GM18909 (cell line): ENCODE data around the gene TNRC6B.
"Not testable (repeated sequence)": the region's sequence is repeated elsewhere in the genome, so short reads cannot be mapped to it uniquely, and the experiment has no call there.

Experiments
- ATAC-seq: cut with Tn5 transposase; IDR thresholded peaks from one replicate; pipeline ENCODE4 v1.9.1; 2021; ENCODE audit warnings: mild to moderate bottlenecking; ENCODE audit not compliant: unreplicated experiment, poor library complexity

TNRC6B gene

DNA sequence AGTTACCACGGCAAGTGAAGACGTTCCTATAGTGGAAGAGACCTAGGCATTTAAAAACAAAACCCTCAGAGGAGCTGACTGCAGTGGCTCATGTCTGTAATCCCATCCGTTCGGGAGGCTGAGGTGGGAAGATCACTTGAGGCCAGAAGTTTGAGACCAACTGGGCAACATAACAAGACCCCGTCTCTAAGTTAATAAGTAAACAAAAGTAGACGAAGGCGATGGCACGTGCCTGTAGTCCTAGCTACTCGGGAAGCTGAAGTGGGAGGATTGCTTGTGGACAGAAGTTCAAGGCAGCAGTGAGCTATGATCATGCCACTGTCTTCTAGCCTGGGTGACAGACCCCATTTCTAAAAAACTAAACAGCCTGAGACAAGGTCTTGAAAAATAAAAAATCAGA lies 164.8 kb downstream of the TNRC6B start:
- no peak for ATAC-seq

DNA sequence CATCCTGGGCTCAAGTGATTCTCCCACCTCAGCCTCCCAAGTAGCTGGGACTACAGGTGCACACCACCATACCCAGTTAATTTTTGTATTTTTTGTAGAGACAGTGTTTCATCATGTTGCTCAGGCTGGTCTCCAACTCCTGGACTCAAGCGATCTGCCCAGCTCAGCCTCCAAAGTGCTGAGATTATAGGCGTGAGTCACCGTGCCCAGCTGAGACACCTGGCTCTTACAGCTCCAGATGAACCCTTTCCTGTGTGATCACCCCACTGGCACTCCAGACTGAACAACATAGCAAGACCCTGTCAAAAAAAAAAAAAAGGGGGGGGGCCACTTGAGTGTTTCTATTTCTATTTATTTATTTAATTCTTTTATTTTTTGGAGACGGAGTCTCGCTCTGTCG lies 167.5 kb downstream of the TNRC6B start:
- no peak for ATAC-seq

DNA sequence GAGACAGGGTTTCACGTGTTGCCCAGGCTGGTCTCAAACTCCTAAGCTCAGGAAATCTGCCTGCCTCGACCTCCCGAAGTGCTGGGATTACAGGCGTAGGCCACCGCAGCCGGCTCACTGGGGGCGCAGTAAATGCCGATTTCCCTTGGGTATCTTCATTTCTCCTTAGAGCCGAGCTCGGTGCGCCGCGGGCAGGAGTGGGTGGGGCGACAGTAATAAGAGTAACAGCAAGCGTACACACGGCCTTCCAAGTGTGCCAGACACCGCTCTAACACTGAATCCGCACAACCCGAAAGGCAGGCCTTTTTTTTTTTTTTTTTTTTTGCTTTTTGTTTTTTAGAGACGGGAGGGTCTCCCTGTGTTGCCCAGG lies 168.1 kb downstream of the TNRC6B start:
- peak; percentile 31 for ATAC-seq

DNA sequence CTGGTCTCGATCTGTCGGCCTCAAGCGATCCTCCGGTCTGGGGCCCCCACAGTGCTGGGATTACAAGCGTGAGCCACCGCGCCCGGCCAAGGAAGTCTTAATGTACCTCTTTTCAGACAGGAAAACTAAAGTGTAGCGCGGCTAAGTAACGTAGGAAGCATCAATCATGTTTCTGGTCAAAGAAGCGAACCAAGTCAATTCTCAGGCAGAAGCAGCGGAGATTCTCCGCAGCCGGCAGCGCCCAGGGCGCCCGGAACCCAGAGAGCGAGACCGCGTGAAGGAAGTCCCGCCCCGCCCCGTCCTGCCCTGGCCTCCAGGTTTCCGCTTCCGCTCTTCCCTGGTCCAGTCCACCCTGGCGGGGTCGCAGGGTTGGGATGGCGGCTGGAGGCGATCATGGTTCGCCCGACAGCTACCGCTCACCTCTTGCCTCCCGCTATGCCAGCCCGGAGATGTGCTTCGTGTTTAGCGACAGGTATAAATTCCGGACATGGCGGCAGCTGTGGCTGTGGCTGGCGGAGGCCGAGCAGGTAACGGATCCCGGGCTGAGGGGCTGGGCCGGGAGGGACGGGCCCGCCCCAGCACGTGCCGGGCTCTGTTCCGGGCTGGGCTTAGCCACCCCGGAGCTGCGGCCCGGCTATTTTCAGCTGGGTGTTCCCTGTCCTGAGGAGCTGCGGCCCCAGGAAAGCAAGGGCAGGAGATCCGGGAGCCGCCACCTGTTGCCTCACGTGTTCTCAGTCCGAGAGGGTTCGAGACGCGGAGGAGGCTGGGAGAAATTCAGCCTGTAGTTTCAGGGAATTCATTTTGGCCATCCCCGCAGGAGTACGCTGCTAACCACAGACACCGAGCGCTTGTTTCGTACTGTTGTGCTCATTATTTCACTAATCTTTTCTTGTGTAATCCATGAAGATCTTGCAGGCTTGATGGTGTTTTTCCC lies 168.7 kb downstream of the TNRC6B start, which contains the start of gene ADSL:
Gene ADSL (plus strand): TSS at position 316 of the 934 bp plus-strand sequence. CDS start 59 bp downstream, at position 375.
- ATAC-seq, result peak; percentile 72

DNA sequence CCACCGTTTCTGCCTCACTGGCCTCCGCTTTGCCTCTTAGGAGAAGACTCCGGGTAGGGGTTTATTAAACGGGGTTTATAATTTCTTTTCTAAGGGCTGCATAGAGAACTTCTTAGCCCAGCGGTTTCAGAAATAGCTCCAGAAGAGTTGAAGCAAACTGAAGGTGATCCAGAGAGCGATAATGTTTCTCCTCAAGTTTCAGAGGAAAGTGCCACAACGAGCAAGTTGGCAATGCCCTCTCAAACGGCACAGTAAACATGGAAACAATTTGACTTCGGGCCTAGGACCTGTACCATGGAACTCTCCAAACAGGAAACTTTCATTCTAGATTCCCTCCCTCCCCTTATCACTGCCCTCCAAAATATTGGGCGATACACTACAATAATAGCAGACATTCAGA lies 169.6 kb downstream of the TNRC6B start:
- ATAC-seq, result no peak

DNA sequence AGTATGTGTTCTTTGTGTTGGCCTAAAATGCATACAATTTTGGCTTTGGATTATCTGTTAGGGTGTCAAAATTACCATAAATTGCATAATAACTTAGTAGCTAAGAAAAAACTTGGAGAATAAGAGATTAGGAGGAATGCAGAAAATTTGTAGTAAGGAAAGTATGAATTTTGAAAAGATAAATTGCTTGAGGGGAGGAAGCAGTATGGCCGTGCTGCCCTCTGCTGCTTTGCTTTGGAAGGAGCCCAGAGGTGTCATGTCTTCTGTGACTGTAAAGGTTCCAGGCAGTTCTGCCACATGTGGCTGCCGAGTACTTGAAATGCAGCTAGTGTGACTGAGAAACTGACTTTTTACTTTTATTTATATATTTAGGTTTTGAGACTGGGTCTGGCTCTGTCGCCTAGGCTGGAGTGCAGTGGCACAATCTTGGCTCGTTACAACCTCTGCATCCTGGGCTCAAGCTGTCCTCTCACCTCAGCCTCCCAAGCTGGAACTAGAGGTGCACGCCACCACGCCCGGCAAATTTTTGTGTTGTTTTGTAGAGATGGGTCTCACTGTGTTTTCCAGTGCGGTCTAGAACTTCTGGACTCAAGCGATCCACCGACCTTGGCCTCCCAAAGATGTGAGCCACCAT lies 170.4 kb downstream of the TNRC6B start:
- no peak for ATAC-seq

DNA sequence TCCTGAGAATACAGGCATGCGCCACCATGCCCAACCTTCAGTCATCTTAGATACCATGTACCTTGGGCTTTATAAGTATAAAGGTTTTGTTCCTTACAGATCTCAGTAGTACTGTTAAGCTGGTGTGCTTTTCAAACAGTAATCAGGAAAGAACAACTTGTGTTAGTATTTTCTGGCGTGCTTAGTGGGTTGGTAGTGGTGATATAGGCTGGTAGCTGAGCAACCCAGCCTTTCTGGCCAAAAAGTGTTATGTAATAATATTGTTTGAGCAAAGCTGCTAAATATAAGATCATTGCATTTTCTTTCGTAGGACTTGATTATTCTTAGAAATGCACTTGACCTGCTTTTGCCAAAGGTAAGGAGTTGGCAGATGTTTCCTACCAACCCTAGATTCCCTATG lies 175.0 kb downstream of the TNRC6B start:
- ATAC-seq, result no peak

DNA sequence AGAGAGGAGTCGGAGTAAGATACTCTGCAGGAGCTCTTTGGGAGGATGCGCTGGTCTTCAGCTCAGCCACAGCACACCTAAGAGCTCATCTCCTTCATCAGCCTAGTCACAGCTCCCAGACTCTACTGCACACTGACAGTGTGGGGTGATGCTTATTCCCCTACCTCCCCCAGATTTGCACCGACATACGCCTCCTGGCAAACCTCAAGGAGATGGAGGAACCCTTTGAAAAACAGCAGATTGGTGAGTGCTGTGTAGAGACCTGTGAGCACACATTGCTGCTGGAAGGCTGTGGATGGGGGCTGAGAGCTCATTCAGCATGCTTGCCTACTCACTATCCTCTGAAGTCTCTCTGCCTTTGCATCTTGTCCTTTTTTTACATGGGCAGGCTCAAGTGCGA lies 183.4 kb downstream of the TNRC6B start:
- ATAC-seq, result no peak

DNA sequence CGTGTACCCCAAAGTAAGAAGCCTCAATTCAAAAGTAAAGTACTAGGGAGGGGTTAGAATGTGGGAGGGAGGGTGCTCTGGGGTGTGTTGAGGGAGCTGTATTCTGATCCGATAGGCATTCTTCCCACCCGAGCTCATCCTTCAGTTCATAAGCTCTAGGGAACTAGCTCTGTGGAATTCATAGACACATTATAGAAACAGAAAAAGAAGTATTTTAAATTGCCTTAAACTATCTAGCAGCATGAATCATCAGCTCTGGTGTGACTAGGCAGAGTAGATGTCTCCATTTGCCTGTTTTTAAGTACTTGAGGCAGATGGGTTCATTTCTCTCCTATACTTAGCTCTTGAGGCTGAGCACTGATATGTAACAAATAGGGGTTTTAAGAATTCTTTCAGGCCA lies 185.3 kb downstream of the TNRC6B start:
- ATAC-seq, result no peak

DNA sequence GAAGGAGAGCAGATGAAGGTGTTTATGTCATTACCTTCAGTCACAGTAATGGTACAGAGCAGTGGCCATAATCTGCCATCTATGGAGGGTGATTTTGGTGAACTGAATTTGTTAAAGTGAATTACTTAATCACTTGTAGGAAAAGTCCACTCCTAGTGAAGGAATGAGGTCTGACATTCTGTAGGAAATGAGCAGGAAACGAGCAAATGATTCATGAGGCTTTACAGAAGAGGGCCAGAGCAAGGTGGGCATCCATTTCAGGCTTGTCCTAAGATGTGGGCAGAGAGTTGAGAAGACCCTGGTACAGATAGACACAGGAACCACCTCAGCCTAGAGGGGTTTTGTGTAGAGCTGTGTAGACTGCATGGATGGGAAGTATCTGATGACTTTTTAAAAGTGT lies 186.7 kb downstream of the TNRC6B start:
- ATAC-seq, result no peak

DNA sequence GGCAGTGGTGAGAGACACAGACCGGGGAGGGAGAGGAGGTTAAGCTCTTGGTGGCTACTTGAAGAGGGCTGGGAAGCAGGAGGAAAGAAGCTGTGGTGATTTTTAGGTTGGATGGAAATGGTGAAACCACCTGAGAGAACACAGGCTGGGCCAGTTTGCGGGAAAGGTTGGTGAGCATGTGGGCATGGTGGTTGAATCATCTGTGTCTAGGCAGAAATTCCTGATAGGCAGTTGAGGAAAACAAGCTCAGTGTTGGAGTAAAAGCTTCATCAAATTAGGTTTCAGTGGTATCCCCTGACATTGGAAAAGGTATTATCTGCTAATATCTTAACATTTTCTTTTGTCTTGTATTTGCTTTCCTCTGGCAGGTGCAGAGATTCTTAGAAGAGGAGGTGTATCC lies 188.3 kb downstream of the TNRC6B start:
- no peak for ATAC-seq

DNA sequence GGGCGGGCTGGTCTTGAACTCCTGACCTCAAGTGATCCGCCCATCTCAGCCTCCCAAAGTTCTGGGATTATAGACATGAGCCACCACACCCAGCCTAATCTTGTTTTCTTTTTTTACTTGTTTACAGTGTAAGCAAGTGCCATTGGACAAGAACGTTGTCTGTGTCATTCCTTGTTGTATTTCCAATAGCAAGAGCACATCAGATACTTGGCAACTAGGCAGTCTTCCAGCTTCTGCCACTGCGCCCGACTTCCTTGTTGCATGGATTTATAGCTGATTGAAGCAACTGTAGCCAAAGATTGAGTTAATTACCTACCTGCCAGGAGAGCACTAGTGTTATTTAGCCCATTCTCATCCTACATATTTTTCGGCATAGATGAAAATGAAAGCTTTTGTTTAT lies 189.6 kb downstream of the TNRC6B start:
- ATAC-seq, result no peak

DNA sequence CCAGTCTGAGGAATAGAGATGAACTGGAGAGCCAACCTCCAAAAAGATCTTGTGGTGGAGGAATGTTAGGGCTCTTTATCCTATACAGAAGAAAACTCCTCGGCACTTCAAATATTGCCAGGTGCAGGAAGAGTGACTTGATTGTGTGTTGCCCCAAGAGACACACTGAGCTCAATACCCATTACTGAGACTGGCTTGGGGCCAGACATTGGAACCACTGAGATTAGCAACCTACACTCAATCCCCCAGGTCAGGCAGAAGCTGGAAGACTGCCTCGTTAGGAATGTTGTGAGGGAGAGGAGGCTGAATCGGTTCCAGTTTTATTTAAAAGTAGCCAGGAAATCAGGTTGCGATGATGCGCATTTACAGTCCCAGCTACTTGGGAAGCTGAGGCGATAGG lies 190.3 kb downstream of the TNRC6B start:
- ATAC-seq, result no peak

DNA sequence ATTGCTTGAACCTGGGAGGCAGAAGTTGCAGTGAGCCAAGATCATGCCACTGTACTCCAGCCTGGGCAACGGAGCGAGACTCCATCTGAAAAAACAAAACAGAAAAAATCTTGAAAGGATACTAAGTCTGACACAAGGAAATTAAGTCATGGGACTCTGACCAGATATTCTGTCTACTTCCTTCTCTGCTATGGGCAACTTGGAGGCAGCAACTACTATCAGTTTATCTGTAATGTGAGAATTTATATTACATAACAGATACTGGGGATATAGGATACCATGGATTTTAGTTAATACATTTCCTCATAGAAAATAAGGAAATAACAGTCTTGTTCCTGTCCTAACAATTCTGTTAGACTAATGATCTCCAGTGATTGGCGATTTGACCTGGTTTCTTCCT lies 191.1 kb downstream of the TNRC6B start:
- ATAC-seq, result no peak

DNA sequence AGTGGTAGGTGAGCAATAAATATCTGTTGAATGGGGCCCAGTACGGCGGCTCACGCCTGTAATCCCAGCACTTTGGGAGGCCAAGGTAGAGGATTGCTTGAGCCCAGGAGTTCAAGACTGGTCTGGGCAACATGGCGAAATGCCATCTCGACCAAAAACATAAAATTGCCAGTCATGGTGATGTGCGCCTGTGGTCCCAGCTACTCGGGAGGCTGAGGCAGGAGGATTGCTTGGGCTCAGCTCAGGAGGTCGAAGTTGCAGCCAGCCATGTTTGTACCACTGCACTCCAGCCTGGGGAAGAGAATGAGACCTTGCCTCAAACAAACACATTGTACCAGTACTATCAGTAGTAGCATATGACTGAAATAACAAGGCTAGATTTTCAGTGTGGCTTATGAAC lies 196.8 kb downstream of the TNRC6B start:
- ATAC-seq, result no peak

DNA sequence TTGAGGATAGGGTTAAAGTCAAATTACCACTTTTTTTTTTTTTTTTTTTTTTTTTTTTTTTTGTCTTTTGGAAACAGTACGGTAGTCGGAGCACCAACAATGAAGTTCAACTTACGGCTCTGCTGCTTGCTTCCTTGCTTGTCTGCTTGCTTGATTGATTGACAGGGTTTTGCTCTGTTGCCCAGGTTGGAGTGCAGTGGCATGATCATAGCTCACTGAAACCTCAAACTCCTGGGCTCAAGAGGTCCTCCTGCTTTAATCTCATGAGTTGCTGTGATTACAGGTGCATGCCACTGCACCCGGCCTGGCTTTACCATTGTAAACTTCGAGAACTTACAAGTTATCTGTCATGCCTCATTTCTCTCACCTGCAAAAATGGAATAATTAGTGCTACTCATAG lies 198.4 kb downstream of the TNRC6B start:
- no peak for ATAC-seq

DNA sequence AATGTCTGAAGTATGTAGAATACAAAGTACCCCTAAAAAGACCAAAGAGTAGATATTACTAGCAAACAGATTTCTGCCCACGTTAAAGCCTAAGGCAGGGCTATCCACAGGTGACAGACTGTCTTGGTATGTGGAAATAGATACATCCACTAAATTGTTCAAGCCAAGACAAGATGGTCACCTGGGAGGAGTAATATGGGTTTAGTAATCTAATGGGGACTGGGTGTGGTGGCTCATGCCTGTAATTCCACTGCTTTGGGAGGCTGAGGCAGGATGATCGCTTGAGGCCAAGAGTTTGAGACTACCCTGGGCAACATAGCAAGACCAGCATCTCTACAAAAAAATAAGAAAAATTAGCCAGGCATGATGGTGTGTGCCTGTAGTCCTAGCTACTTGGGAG lies 200.2 kb downstream of the TNRC6B start:
- no peak for ATAC-seq

DNA sequence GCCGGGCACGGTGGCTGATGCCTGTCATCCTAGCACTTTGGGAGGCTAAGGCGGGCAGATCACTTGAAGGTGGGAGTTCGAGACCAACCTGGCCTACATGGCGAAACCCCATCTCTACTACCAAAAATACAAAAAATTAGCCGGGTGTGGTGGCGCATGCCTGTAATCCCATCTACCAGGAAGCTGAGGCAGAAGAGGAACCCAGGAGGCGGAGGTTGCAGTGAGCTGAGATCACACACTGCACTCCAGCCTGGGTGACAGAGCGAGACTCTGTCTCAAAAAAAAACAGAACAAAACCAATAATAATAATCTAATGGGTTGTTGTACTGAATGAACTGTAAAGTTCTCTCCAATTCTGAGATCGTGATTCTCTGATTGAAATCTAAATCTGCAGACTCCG lies 200.7 kb downstream of the TNRC6B start:
- not testable (repeated sequence) for ATAC-seq

DNA sequence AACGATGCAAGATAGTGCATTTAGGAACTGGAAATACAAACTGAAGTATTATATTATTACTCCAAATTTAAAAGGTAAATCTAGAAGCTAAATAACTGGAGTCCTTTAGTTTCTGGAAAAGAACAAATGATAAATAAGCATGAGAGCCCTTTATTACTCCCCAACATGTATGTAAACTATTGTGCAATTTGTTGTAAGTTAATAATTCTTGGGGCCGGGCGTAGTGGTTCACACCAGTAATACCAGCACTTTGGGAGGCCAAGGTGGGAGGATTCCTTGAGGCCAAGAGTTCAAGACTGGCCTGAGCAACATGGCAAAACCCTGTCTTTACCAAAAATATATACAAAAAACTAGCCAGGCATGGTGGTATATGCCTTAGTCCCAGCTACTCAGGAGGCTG lies 203.7 kb downstream of the TNRC6B start:
- ATAC-seq, result no peak

DNA sequence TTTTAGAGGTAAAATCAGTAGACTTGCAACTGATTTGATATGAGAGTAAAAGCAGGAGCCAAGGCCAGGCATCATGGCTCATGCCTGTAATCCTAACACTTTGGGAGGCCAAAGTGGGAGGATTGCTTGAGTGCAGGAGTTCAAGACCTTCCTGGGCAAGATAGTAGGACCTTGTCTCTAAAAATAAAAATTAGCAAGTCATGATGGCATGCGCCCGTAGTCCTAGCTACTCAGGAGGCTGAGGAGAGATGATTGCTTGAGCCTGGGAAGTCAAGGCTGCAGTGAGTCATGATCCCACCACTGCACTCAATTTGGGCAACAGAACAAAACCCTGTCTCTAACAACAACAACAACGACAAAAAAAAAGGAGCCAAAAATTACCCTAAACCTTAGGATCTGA lies 206.2 kb downstream of the TNRC6B start:
- ATAC-seq, result no peak

DNA sequence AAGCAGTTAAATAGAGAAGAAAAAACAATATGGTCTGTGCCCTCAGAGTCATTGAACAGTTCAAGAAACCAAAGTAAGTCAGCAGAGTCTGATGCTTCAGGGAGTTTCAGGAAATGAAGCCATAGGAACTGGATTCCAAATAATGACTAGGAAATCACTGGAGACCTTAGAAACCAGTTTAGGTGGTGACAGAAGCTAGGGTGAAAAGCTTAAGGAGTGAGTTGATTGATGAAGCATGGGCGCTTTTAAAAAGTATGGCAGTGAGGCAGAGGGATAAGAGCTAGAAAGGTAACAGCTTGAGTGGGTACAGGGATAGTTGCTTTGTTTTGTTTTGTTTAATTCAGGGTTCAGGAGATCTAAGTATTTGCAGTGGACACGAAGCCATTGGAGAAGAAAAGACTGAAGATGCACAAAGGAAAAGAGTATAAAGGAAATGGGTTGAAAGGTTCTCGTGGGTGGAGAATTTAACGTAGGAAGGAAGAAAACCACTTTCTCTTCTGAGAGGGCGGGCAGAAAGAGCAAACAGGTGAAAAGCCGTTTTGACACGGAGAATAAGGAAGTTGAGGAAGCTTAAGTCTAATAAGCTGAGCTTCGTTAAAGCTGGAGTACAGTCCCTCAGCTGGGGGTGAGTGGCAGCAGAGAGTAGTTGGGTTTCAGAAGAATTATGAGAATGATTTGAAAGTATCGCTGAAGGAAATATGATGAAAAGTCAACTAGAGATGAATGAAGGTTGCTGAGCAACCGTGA lies 207.5 kb downstream of the TNRC6B start:
- no peak for ATAC-seq
